Measurements from ENCODE around the gene FAM107B.
"Not testable (repeated sequence)": the region's sequence is repeated elsewhere in the genome, so short reads cannot be mapped to it uniquely, and the experiment has no call there.

FAM107B gene

DNA sequence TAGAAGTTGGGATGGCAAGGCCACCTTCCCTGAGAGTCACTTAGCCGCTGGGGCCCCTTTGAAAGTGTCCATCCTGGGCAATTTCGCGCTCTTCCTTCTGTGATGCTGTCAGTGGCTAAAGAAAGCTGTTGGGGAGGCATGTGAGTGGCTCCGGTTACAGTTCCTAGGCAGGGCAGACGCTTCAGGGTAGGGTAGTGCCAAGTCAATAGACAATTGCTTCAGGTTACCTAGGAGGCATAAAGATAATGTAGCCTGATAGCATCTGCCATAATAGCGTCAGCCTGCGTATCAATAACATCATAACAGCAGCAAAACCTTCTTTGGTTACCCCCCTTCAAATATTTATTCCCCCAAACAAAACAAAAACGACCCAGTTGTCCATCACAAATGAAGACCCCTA lies at the start of gene FAM107B:
TSS of gene FAM107B (minus strand) at position 101 of the 400 bp plus-strand sequence. CDS start 234 bp downstream, outside the sequence.
- no peak for DNase-seq

DNA sequence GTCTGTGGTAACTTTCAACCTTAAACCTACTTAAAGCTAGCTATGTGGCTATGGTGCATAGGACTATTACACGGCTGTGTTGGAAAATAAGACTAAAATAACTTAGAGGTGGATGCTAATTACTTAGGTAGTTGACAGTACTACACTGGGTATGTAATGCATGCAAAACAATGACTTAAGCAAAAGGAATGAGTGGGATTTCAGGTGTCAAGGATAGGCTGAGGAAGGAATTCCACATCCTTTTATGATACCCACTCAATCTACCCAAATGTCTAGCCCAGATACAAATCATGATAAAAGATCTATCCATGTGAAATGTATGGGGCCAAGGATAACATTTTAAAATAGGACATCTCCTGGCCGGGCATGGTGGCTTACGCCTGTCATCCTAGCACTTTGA lies 49.3 kb upstream of the FAM107B start:
- DNase-seq: no peak

DNA sequence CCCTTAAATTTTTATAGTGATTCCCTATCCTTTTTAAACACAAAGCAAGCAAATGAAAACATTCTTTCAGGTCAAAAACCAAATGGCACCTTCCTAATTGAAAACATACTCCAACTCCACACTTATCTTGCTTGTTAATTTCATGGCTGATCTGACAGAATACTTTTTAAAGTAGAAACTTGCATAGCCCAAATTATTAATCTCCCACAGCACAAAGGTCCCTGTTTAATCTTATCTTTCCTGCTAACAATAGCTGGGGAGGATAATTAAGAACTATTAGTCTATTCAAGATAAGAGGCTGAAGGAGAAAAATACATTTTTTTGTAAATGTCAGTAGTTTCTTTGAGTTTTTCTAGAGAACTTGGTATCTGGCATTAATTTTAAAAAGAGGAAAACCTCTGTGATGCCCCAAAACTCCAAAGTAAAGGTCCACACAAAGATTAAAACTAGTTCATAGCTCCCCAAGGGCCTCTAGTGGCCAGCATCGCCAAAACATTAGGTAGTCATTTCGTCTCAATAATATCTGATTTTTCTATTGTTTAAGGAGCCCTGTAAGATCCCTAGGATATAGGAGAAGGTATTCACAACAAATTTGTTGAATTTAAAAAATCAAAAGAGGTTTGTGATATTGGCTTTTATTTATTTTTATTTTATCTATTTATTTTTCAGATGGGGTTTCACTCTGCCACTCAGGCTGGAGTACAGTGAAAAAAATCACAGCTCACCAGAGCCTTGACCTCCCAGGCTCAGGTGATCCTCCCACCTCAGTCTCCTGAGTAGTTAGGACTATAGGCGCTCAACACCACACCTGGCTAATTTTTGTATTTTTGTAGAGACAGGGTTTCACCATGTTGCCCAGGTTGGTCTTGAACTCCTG lies 48.4 kb upstream of the FAM107B start:
- peak in 1 of 4 experiments; percentile 5 for DNase-seq

DNA sequence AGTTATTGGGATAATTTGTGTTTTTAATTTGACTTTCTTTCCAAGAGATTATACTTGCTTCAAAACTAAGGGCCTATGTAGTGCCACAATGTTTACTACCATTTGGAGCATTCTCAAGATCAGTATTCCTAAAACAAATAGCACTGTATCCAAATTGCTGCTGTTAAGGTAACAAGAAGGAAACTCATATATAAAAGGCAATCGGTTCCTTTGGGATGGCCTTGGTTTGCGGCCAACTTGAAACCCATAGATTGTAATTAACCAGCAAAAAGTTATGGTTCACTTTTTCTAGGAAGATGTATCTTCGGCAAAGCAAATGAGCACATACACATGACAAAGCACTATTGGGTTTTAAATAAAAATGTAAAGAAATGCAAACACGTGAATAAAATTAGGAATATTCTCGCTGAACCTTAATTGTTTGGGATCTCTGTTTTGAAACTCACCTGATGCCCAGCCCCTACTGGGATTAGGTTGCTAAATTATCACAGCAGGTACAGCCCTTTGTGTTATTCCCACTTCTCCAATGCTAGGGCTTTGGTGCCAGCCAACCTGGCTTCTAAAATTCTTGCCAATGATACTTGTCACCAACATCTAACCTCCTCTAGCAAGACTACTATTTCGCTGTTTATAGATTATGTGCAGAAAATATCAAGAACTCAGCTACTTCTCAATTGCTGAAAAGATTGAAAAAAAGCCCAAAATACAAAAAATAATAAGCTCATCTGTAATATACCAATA lies 47.1 kb upstream of the FAM107B start:
- no peak for DNase-seq

DNA sequence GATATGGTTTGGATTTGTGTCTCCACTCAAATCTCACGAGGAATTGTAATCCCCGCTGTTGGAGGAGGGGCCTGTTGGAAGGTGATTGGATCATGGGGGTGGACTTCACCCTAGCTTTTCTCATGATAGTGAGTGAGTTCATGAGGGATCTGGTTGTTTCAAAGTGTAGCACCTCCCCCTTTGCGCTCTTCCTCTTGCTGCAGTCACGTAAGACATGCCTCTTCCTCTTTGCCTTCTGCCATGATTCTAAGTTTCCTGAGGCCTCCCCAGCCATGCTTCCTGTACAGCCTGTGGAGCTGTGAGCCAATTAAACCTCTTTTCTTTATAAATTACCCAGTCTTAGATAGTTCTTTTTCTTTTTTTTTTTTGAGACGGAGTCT lies 46.1 kb upstream of the FAM107B start:
- no peak for DNase-seq

DNA sequence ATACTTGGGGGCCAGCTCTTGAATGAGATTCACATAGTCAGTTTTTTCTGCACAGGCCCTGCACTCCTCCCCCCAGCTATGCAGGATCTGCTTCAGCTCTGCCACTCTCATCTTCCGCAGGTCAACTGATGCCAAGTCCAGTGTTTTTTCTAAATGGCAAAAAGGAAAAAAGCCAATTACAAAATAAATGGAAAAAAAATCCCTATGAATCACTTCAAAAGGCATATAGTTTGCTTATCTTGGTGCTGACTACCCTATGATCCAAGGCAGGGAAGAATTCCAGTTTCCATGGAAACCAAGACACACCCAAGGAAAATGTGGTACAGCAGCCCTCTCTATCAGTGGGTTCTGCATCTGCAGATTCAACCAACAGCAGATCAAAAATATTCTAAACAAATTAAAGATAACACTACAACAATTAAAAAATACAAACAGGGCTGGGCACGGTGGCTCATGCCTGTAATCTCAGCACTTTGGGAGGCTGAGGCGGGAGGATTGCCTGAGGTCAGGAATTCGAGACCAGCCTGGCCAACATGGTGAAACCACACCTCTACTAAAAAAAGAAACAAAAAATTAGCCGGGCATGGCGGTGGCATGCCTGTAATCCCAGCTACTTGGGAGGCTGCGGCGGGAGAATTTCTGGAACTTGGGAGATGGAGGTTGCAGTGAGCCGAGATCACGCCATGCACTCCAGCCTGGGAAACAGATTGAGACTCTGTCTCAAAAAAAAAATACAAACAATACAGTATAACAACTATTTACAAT lies 45.5 kb upstream of the FAM107B start:
- no peak for DNase-seq

DNA sequence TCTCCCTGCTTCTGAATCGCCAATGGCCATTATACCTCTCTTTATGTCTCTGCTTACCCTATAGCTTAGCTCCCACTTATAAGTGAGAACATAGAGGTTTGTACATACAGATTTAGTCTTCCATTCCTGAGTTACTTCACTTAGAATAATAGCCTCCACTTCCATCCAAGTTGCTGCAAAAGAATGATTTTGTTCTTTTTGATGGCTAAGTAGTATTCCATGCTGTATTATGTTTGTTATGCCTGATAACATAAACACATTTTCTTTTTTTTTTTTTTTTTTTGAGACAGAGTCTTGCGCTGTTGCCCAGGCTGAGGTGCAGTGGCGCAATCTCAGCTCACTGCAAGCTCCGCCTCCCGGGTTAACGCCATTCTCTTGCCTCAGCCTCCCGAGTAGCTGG lies 42.0 kb upstream of the FAM107B start:
- not testable (repeated sequence) for DNase-seq

DNA sequence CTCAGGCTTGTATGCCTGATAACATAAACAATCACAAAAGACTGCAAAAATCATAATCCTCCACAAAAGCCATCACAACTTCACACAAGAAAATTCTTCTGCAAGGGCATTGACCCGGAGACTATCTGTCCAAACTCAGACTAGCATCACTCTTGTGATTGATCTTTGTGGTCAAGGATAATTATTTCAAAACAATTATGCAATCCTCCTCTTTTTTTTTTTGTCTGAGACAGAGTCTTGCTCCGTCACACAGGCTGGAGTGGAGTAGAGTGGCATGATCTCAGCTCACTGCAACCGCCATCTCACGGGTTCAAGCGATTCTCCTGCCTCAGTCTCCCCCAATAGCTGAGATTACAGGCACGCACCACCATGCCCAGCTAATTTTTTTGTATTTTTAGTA lies 41.0 kb upstream of the FAM107B start:
- no peak for DNase-seq

DNA sequence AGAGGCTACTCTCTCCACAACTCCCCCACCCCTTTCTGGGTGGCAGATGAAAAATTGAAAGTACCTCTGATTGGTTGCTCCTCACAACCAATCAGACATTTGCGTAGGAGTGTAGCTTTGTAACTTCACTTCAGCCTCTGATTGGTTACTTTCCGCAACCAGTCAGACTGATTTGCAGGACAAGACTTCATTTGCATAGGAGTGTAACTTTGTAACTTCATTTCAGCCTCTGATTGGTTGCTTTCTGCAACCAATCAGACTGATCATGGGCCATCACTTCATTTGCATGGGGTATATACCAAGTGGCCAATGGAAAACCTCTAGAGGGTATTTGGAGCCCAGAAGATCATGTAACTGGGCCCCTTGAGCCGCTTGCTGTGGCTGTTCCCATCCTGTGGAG lies 37.6 kb upstream of the FAM107B start:
- no peak for DNase-seq

DNA sequence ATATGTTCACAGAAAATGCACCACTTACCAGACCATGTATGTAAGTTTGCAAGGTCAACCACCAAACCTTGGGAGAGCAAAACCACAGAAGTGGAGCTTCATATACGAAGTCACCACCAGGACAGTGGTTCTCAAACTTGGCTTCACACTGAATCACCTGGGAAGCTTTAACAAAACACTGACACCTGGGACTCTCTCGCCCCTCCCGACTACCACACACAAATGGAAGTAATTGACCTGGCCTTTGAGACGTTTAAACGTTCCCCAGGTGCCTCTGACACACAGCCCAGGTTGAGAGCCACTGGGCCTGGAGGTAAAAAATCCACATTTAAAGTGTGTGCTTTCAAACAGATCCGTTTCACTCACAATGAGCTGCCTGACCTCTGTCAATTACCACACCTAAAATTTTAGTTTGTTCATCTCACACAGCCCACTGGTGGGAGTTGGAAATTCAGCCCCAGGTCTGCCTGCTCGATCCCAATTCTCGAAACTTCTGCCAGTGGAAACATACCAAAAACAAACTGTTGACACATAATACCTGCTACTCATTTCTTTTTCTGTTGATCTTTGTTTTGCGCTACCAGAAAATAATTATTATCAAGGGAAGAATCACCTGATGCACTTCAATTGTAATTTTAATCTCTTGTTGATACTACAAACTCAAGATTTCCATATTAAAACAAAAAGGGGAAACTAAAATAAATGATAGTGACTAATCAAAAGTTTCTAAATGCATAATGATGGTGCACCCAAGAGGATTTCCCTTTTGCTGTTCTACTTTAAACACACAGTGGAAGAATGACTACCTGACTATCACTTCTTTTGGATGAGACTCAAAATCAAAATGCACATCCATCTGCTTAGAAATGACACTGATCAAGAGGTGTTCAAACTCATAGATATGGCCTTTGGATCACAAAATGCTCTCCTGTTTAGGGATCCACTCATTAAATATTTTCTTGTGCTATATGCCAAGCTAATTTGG lies 36.6 kb upstream of the FAM107B start:
- DNase-seq: no peak

DNA sequence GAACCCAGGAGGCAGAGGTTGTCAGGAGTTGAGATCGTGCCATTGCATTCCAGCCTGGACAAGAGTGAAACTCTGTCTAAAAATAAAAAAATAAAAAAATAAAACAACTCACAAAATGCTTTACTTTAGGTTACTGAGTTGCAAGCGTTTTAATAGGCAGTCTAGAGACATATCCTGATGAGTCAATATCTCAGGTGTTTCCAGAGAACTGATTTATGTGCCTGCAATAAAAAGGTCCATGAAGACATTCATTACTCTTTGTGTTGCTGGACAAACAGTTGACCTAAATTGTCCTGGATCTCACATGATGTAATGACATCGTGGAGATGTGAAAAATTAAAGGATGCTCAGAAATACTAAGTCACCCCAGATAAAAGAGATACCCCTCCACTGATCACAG lies 31.6 kb upstream of the FAM107B start:
- no peak for DNase-seq

DNA sequence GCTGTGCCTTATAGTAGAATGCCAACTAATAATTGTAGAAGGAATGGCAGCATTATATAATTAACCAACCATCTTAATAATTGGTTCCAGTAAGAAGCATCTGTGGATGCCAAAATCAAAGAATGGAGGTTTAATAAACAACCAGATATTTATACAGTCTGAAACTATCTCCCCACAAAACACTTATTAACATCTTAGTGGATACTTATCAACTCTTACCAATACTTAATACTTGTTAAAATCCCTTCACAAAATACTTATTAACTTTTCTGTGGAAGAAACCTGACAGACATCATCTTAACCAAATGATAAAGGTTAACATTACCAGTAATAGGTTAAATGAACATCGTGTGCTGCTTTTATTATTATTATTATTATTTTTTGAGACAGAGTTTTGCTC lies 29.1 kb upstream of the FAM107B start:
- DNase-seq: no peak

DNA sequence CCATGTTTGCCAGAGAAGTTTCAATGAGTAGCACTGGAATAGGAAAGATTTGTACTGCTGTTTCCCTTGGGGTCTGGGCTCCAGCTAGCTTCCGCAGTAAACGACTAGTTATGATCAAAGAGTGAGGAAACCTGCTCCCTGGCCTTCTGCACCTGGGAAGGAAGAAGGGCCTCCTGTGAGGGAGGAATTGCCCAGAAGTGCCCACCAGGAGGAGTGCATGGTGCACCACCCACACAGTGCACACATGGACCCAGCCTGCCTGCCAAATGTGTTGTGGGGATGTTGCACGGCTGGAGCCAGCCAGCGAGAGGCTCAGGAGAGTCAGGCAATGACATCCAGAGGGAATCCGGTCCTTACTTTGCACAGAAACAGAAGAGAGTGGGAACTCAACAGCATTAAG lies 27.0 kb upstream of the FAM107B start:
- DNase-seq: no peak

DNA sequence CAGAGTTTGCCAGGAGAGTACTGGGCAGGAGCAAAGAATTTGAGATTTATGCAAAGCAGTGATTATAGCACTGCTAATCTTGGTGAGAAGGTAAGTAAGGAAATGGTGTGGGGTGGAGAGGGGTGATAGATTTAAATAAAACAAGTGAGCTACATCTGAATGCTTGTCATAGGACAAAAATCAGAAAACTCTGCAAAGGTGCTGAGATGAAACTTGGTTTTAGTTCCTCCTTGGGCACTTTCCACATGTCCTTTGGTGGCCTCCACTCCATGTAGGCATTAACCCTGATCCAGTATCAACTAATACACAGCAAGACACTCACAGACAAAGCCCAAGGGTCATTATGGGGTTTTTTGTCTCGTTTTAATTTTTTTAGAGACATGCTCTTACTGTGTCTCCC lies 25.7 kb upstream of the FAM107B start:
- no peak for DNase-seq

DNA sequence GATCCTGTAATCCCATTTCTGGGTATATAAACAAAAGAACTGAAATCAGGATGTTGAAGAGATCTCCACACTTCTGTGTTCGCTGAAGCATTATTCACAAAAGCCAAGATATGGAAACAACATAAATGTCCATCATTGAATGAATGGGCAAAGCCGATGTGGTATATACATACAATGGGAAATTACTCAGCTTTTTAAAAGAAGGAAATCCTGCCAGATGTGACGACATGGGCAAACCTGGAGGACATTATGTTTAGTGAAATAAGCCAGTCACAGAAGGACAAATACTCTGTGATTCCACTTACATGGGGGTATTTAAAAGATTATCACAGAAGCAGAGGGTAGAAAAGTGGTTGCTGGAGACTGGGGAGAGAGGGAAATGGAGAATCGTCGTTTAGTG lies 23.9 kb upstream of the FAM107B start:
- DNase-seq: no peak

DNA sequence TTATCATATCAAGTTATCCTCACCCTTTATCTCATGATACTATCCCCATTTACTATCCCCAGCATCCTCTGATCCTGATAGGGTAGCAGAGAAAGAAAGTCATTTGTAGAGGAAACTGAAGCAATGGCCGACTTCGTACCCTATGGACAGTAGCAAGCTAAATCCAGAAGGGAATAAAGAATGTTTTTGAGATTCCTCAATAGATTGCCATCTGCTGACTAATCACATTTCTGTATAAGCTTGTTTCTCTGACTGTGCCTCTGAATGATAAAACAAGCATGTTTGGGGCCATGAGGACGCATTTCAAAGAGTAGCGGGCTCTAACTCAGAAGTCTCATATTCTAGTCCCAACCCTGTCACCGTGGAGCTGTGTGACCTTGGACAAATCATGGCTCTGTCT lies 13.2 kb upstream of the FAM107B start:
- DNase-seq: no peak

DNA sequence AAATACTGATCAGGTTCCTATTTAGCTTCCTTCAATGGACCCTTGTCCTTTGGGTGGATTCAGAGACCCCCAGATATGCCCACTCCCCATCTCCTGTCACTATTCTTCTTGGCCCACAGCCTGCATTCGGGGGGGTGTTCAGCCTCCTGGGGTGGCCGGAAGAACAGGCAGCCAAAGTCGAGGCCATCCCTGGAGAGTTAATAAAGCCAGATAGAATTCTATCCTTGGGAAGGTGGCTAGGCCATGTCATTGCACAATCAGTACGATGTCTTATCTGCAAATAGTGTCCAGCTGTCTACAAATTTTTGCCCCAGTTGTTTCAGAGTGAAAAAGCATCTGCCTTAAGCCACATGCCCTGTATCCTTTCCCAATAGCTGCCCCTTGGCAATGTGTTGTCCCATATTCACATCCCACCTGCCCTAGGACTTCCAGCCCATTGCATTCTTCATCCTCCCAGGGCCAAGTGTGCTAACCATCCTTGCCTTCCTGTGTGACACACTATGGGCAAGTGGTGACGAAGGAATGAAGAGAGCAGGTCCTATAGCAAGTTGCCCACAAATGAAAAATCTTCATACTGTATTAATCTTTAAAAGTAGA lies 9.9 kb upstream of the FAM107B start:
- DNase-seq: no peak

DNA sequence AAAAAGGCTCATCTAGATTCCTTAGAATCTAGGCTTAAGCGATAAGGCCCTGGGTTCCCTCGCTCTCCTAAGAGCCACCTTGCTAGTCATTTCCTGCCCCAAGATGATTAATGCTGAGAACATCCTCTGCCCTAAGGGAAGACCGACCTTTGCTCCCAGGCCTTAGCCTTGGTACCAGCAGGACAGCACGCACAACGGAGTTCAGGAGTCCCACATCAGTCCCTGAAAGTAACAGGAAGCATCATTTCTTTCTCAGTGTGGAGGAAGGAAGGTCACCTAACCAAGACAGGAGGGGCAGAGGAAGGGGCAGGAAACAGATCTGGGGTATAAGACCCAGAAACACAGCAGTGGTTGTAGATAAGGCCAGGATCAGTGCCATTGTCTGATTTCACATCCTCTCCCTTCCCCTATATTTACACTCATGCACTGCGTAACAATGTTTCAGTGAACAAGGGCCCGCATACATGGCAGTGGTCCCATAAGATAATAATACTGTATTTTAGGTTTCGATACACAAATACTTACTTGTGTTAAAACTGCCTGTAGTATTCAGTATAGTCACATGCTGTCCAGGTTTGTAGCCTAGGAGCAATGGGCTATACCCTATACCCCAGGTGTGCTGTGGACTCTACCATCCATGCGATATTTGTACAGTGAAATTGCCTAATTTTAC lies 8.1 kb upstream of the FAM107B start:
- DNase-seq: no peak

DNA sequence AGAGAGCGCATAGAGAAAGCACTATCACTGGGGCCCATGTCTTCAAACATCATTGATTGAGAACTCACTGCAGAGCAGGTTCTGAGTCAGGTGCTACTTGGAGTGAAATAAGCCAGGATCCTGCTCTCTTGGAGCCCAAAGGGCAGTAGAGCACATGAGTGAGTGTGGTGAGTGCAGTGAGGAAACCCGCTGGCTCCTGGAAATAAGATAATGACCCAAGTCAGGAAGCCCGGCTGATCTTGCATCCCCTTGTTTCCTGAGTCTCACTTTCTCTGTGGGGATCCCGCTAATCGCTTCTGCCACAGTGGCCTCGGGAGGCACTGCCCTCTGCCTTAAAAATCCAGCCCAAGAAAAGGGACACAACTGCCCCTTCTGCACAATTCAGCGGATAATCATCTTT lies 7.1 kb upstream of the FAM107B start:
- no peak for DNase-seq

DNA sequence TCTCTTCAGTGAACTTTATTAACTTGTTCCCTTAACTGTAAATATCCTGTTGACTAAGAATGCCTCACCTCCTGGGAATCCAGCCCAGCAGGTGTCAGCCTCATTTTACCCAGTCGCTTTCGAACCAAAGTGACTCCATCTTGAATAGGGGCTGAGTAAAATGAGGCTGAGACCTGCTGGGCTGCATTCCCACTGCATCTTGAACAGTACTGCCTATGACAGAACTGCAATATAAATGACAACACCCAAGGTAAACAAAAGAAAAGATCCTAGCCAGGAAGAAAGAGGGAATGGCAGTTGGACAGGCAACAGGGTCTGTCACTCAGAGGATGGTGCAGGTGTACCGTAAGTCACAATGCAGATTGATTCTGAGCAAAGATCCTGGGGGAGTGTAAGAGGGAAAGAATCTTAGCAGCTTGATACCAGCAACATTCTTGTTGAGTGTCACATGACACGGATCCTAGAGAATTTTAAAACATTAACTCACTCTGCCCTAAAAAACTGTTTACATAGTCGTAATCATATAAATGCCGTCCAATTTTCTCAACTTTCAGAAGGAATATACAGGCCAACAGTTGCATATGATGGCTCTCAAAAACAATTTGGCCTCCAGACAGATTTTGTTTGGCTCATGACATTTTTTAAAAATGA lies 4.4 kb upstream of the FAM107B start:
- DNase-seq: no peak

DNA sequence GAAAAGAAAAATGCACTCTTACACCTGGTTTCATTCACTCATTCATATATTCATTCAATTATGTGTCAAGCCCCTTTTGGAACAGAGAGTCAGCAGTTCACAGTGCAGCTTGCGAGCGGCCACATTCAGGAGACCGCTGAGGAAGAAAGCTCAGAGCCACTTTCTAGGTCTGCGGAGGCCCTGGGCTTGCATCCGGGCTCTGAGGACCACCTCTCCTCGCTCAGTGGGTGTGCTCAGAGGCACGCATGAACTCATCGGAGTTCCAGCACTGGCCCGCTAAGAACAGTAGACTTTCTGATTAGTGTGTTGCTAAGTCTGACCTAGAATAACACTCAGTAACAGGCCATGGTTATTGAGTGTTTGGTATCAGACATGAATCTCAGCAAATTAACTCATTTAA lies 1.8 kb upstream of the FAM107B start:
- no peak for DNase-seq

Data from activated CD4-positive, CD25-positive, alpha-beta regulatory T cell (primary cell).